B cell (primary cell): Measurements from ENCODE around the gene KRTAP1-4. TPM values are rescaled to one million over a fixed set of nuclear protein-coding genes. Genes with fewer than 3 reads are reported as not detected.

Experiments
- ATAC-seq: fragments of 200-7000 bp; cut with Tn5 transposase; one replicate; pipeline ENCODE4 v1.10.0; 2021; ENCODE audit warnings: low read depth, mild to moderate bottlenecking, moderate number of reproducible peaks, moderate library complexity
- CTCF ChIA-PET: fragments of 350-600 bp; sonication (Branson Sonifier 250); formaldehyde crosslinking; loops from one replicate; lab custom pipeline; 2021; ENCODE audit warnings: antibody characterized with exemption, inconsistent platforms; lab: Charles Lee
- POLR2A ChIA-PET: fragments of 350-600 bp; sonication (Branson Sonifier 250); formaldehyde crosslinking; loops from one replicate; lab custom pipeline; 2021; ENCODE audit warnings: antibody characterized with exemption; lab: Charles Lee
- DNase-seq: peaks from one replicate; pipeline ENCODE4 v3.0.0; 2013
- H2AFZ ChIP-seq: 2 replicates; pipeline ENCODE4 v1.6.1; 2012; ENCODE audit warnings: mild to moderate bottlenecking, low read depth, low read length; ENCODE audit not compliant: insufficient read depth, poor library complexity, severe bottlenecking
- H3K27ac ChIP-seq, 2 donors: 1 replicate in 1 of 2; 2 replicates in 1 of 2; pipeline ENCODE4 v1.5.1; 2012 to 2013; ENCODE audit warnings: low read length in 2 of 2, mild to moderate bottlenecking in 2 of 2, moderate library complexity in 1 of 2
- H3K27me3 ChIP-seq, 4 experiments: fragments of 200-600 bp in 1 of 4; sonication (generic) in 1 of 4; replicated peaks in 1 of 4; 1 replicate in 2 of 4; 2 replicates in 2 of 4; pipeline versions ENCODE4 v1.6.1 to v1.7.0; 2013 to 2016; ENCODE audit warnings: low read length in 3 of 4, mild to moderate bottlenecking in 2 of 4, mixed read lengths in 1 of 4, moderate library complexity in 1 of 4; ENCODE audit not compliant: insufficient read depth in 4 of 4, control insufficient read depth in 3 of 4; ENCODE audit errors: control extremely low read depth in 1 of 4
- H3K36me3 ChIP-seq, 2 experiments: replicated peaks in 1 of 2; 1 replicate in 1 of 2; 2 replicates in 1 of 2; pipeline versions ENCODE4 v1.6.1 to v1.7.1; 2013; ENCODE audit warnings: low read length in 1 of 2; ENCODE audit not compliant: insufficient read depth in 2 of 2, control insufficient read depth in 1 of 2; ENCODE audit errors: control extremely low read depth in 1 of 2, extremely low read depth in 1 of 2
- H3K4me1 ChIP-seq, 2 donors: fragments of 200-600 bp in 1 of 2; sonication (generic) in 1 of 2; 1 replicate in 1 of 2; 2 replicates in 1 of 2; pipeline versions ENCODE4 v1.5.1 to v1.6.1; 2013 to 2017; ENCODE audit warnings: low read length in 2 of 2; ENCODE audit not compliant: control insufficient read depth in 2 of 2, insufficient read depth in 2 of 2
- H3K4me2 ChIP-seq: replicated peaks from 2 replicates; pipeline ENCODE3; 2012; ENCODE audit warnings: mild to moderate bottlenecking, low read depth, low read length; ENCODE audit not compliant: poor library complexity, severe bottlenecking
- H3K4me3 ChIP-seq, 5 experiments: fragments of 200-600 bp in 1 of 5; sonication (generic) in 1 of 5; 1 replicate in 3 of 5; 2 replicates in 2 of 5; pipeline versions ENCODE4 v1.5.1 to v1.7.0; 2011 to 2016; ENCODE audit warnings: low read length in 4 of 5, mild to moderate bottlenecking in 4 of 5, low read depth in 2 of 5, control low read depth in 1 of 5, moderate library complexity in 1 of 5; ENCODE audit not compliant: insufficient read depth in 1 of 5; ENCODE audit errors: control extremely low read depth in 1 of 5, extremely low read depth in 1 of 5
- H3K79me2 ChIP-seq: fragments of 200-600 bp; sonication (generic); one replicate; pipeline ENCODE4 v1.6.0; 2016; ENCODE audit warnings: low read length; ENCODE audit not compliant: control insufficient read depth, insufficient read depth
- H3K9ac ChIP-seq: fragments of 200-600 bp; sonication (generic); 2 replicates; pipeline ENCODE4 v1.6.1; 2017; ENCODE audit warnings: mild to moderate bottlenecking, low read length, moderate library complexity
- H3K9me3 ChIP-seq, 3 donors: one replicate each; pipeline versions ENCODE4 v1.6.1 to v1.7.1; 2013; ENCODE audit warnings: low read length in 2 of 3; ENCODE audit not compliant: control insufficient read depth in 2 of 3, insufficient read depth in 1 of 3; ENCODE audit errors: control extremely low read depth in 1 of 3
- H4K20me1 ChIP-seq: 2 replicates; pipeline ENCODE4 v1.6.0; 2012; ENCODE audit warnings: mild to moderate bottlenecking, low read length; ENCODE audit not compliant: insufficient read depth, control insufficient read depth, poor library complexity, severe bottlenecking
- H3K27ac Mint-ChIP-seq: one replicate; pipeline ENCODE4 v1.8.0; 2021; ENCODE audit warnings: mixed read lengths
- H3K27me3 Mint-ChIP-seq: one replicate; pipeline ENCODE4 v1.8.0; 2021; ENCODE audit warnings: mixed read lengths
- H3K4me1 Mint-ChIP-seq: one replicate; pipeline ENCODE4 v1.8.0; 2021; ENCODE audit warnings: mixed read lengths
- H3K4me3 Mint-ChIP-seq: one replicate; pipeline ENCODE4 v1.8.0; 2021; ENCODE audit warnings: mixed read lengths
- H3K9me3 Mint-ChIP-seq: one replicate; pipeline ENCODE4 v1.8.0; 2022; ENCODE audit warnings: mixed read lengths; ENCODE audit not compliant: insufficient read depth
- CTCF ChIP-seq: fragments of 200-600 bp; IDR thresholded peaks from one replicate; pipeline ENCODE4 v1.8.0; 2022; ENCODE audit warnings: antibody characterized with exemption, mild to moderate bottlenecking
- EZH2 ChIP-seq: IDR thresholded peaks from 2 replicates; pipeline ENCODE4 v1.6.1; 2012; ENCODE audit warnings: borderline replicate concordance, low read depth, mild to moderate bottlenecking, moderate library complexity, low read length; ENCODE audit not compliant: insufficient read depth, poor library complexity, severe bottlenecking
- WGBS: methylation state at CpG from one replicate; pipeline ENCODE4 v1.1.5; 2013; ENCODE audit warnings: missing lambda C conversion rate; ENCODE audit not compliant: insufficient coverage; 5-methylcytosine and 5-hydroxymethylcytosine counted together
- intact Hi-C: fragments of 100-400 bp; cut with micrococcal nuclease; formaldehyde crosslinking; loops from one replicate; pipeline ENCODE4 v1.10.0; 2022
- polyA plus RNA-seq: library from polyadenylated mRNA; depleted of rRNA; stranded (reverse); fragments of >200 nt; gene quantifications from 2 replicates; pipeline ENCODE4 v1.2.3, GENCODE V29; 2012
- total RNA-seq, 2 donors: library from RNA; stranded (reverse); fragments of 120-200 nt in 1 of 2; gene quantifications; 1 replicate in 1 of 2; 2 replicates in 1 of 2; pipeline versions ENCODE4 v1.2.3 to v1.2.4, GENCODE V29; 2013 to 2022

KRTAP1-4 gene
- total and polyA plus RNA-seq, 2 donors (not counting 1 experiment from before 2014, with no cell fraction given): not detected

DNA sequence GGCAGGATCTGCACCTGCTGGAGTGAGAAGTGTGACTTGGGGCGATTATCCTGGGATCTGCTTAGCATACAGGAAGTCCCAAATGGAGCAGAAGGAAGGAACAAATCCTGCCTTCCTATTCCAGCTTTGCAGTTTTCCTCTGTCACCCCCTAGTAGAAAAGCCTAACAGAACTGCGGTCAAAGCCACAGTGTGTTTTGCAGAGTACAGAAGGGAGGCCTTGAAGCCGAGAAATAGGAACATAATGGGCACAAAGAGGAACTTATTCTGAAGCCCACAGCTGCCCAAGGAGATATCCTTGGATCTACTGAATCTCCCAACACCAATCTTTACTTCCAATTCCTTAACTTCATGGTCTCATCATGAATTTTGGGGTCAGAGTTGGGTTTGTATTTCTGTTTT, 11.5 kb downstream of the KRTAP1-4 start:
- Mint-ChIP-seq H3K27me3 (peaks cover 33% of the 10 kb centered on the region), H3K27ac (no peak overlapping the region), H3K4me3 (no peak overlapping the region), H3K4me1 (no peaks in the 10 kb centered on the region), H3K9me3 (peaks cover 11% of the 10 kb centered on the region)
- no peaks in the 10 kb centered on the region for H3K4me1 ChIP-seq
- no peaks in the 10 kb centered on the region for H4K20me1 ChIP-seq
- WGBS: 40% methylated on average over 1 of the region's 3 CpGs
- H3K9me3 ChIP-seq: peaks cover 0 to 5% (median 0%) of the 10 kb centered on the region in 3 donors
- CTCF ChIA-PET: no interaction called here
- H3K79me2 ChIP-seq: no peaks in the 10 kb centered on the region
- H3K4me2 ChIP-seq: no peak overlapping the region
- POLR2A ChIA-PET: no interaction called here
- DNase-seq: no peak
- no peak overlapping the region for H3K9ac ChIP-seq
- ATAC-seq: no peak
- TF ChIP-seq CTCF: no peak
- TF ChIP-seq EZH2: no peak
- intact Hi-C loops: no loop called here
- H3K4me3 ChIP-seq: no peak overlapping the region
- no peaks in the 10 kb centered on the region for H3K36me3 ChIP-seq
- no peaks in the 10 kb centered on the region for H3K27me3 ChIP-seq
- H2AFZ ChIP-seq: no peak overlapping the region
- no peak overlapping the region for H3K27ac ChIP-seq

GRCh38 chr17:41016578-41017215, 13.3 kb downstream of the KRTAP1-4 start:
- Histone ChIP-seq H3K36me3 (no peaks in the 10 kb centered on the region), H3K9ac (no peak overlapping the region), H4K20me1 (no peaks in the 10 kb centered on the region), H3K27me3 (no peaks in the 10 kb centered on the region), H3K4me1 (no peaks in the 10 kb centered on the region), H3K9me3 (peaks cover 0 to 5% (median 0%) of the 10 kb centered on the region in 3 donors), H2AFZ (no peak overlapping the region), H3K4me2 (no peak overlapping the region), H3K27ac (no peak overlapping the region), H3K79me2 (no peaks in the 10 kb centered on the region), H3K4me3 (no peak overlapping the region)
- DNase-seq (no peak), ATAC-seq (no peak)
- CTCF ChIA-PET: no interaction called here
- POLR2A ChIA-PET: no interaction called here
- Mint-ChIP-seq H3K27ac (no peak overlapping the region), H3K4me3 (no peak overlapping the region), H3K27me3 (peaks cover 21% of the 10 kb centered on the region), H3K9me3 (peaks cover 3% of the 10 kb centered on the region), H3K4me1 (no peaks in the 10 kb centered on the region)
- 88% methylated on average over 12 of the region's 13 CpGs for WGBS
- no peak for TF ChIP-seq CTCF
- intact Hi-C loops: no loop called here
